Endodermal cell (in vitro differentiated cells): Measurements from ENCODE around the gene IL20RA. TPM values are rescaled to one million over a fixed set of nuclear protein-coding genes. Genes with fewer than 3 reads are reported as not detected.

Source experiments
- DNase-seq: peaks from one replicate; pipeline ENCODE4 v3.0.0-alpha.2; 2017
- H3K27ac ChIP-seq: 2 replicates; pipeline ENCODE4 v1.5.1; 2013; ENCODE audit warnings: mild to moderate bottlenecking, low read depth, low read length, moderate library complexity
- H3K27me3 ChIP-seq: 2 replicates; pipeline ENCODE4 v1.6.1; 2013; ENCODE audit warnings: mild to moderate bottlenecking, low read length, moderate library complexity; ENCODE audit not compliant: insufficient read depth, control insufficient read depth, poor library complexity, severe bottlenecking
- H3K36me3 ChIP-seq: 2 replicates; pipeline ENCODE4 v1.7.0; 2013; ENCODE audit warnings: mild to moderate bottlenecking, low read length, moderate library complexity; ENCODE audit not compliant: control insufficient read depth, insufficient read depth
- H3K4me1 ChIP-seq: one replicate; pipeline ENCODE4 v1.7.0; 2013; ENCODE audit warnings: low read length; ENCODE audit not compliant: control insufficient read depth, insufficient read depth
- H3K4me3 ChIP-seq: 2 replicates; pipeline ENCODE4 v1.5.1; 2013; ENCODE audit warnings: mild to moderate bottlenecking, low read length, moderate library complexity
- H3K9ac ChIP-seq: 2 replicates; pipeline ENCODE4 v1.6.1; 2013; ENCODE audit warnings: mild to moderate bottlenecking, low read length, moderate library complexity; ENCODE audit not compliant: poor library complexity, severe bottlenecking; ENCODE audit errors: extremely low read depth
- H3K9me3 ChIP-seq: 2 replicates; pipeline ENCODE4 v1.6.1; 2013; ENCODE audit warnings: mild to moderate bottlenecking, low read length, moderate library complexity; ENCODE audit not compliant: control insufficient read depth
- H3K27ac Mint-ChIP-seq: 2 replicates; pipeline ENCODE4 v1.8.0; 2020; ENCODE audit warnings: mixed read lengths
- H3K27me3 Mint-ChIP-seq: 2 replicates; pipeline ENCODE4 v1.8.0; 2021; ENCODE audit warnings: mild to moderate bottlenecking, mixed read lengths; ENCODE audit not compliant: insufficient read depth
- H3K36me3 Mint-ChIP-seq: 2 replicates; pipeline ENCODE4 v1.8.0; 2020; ENCODE audit warnings: low read depth, mixed read lengths
- H3K4me1 Mint-ChIP-seq: 2 replicates; pipeline ENCODE4 v1.8.0; 2020; ENCODE audit warnings: mixed read lengths
- H3K4me3 Mint-ChIP-seq: 2 replicates; pipeline ENCODE4 v1.8.0; 2020; ENCODE audit warnings: mild to moderate bottlenecking, moderate library complexity, mixed read lengths
- H3K9me3 Mint-ChIP-seq: 2 replicates; pipeline ENCODE4 v1.8.0; 2020; ENCODE audit warnings: mild to moderate bottlenecking, mixed read lengths
- CTCF ChIP-seq: fragments of 200-600 bp; sonication (generic); conservative IDR thresholded peaks from 2 replicates; pipeline ENCODE4 v1.5.0; 2021; ENCODE audit warnings: antibody characterized with exemption, mild to moderate bottlenecking
- WGBS, 2 experiments: methylation state at CpG; one replicate each; pipeline versions ENCODE4 v1.1.5 to v1.1.7; 2013; ENCODE audit warnings: missing lambda C conversion rate in 2 of 2, mixed read lengths in 1 of 2; ENCODE audit not compliant: insufficient coverage in 1 of 2, insufficient read length in 1 of 2; 5-methylcytosine and 5-hydroxymethylcytosine counted together
- long read RNA-seq, 4 experiments: library from polyadenylated mRNA in 2 of 4; library from RNA in 1 of 4; library from capped mRNA in 1 of 4; stranded (forward) in 3 of 4; unstranded in 1 of 4; transcript quantifications; one replicate each; pipeline ENCODE4 v2.0.0, GENCODE V29; 2020 to 2021; ENCODE audit warnings: inconsistent platforms in 1 of 4
- polyA plus RNA-seq, 2 experiments: library from polyadenylated mRNA; stranded (reverse); fragments of 50-300 nt; gene quantifications; one replicate each; pipeline ENCODE4 v1.2.3, GENCODE V29; 2013
- total RNA-seq, 2 donors: library from RNA; stranded (reverse); fragmentation: NEBNext Ultra II Directional in 1 of 2; extraction: Animal tissue kit (Norgen Biotek cat#: 25700) in 1 of 2; gene quantifications; 2 replicates in 1 of 2; 3 replicates in 1 of 2; pipeline ENCODE4 v1.2.1, GENCODE V29; 2021

Gene IL20RA
- total RNA-seq, result under 1 TPM; 0.13 to 0.57 TPM
- polyA plus RNA-seq (2013, experiment 1 of 2), result 0.57 TPM
- polyA plus RNA-seq (2013, experiment 2 of 2), result 0.08 TPM
- long read RNA-seq, experiment 1, result 0 reads
- long read RNA-seq, experiment 2, result 0 reads
- long read RNA-seq, experiment 3, partial matches to known transcripts, result 1 of 7 reads
- long read RNA-seq, experiment 3, other reads (novel, unspliced or antisense), result 2 of 7 reads
- long read RNA-seq, experiment 4, result 0 reads

- Histone ChIP-seq H3K4me3 (peak within 1 kb of the TSS; percentile 71), H3K4me1 (no peaks in the 10 kb centered on the region), H3K9ac (peak within 1 kb of the TSS; percentile 24), H3K27ac (no peak within 1 kb of the TSS), H3K36me3 (no peaks in the 10 kb centered on the region), H3K27me3 (peaks cover 78% of the 10 kb centered on the region), H3K9me3 (no peaks in the 10 kb centered on the region)
- peaks cover 8% of the 10 kb centered on the region for H3K9me3 Mint-ChIP-seq
- H3K36me3 Mint-ChIP-seq, result no peaks in the 10 kb centered on the region
- WGBS, 2 experiments, result 12 to 42% methylated on average over 24 to 83 of the region's 83 CpGs
- H3K27ac Mint-ChIP-seq, result no peak within 1 kb of the TSS
- H3K4me1 Mint-ChIP-seq, result peaks cover 8% of the 10 kb centered on the region
- H3K27me3 Mint-ChIP-seq, result peaks cover 64% of the 10 kb centered on the region
- TF ChIP-seq CTCF, result peak; percentile 64
- H3K4me3 Mint-ChIP-seq, result peak within 1 kb of the TSS; percentile 56
- DNase-seq, result peak; percentile 81
Measured at GRCh38 chr6:137044366-137045221, at the start of gene IL20RA. Gene IL20RA, minus strand, starts transcription at chr6:137044965. Its CDS starts 237 bp downstream, at chr6:137044728.

- DNase-seq, result no peak
- peaks cover 1% of the 10 kb centered on the region for H3K4me1 Mint-ChIP-seq
- H3K27ac Mint-ChIP-seq, result no peak overlapping the region
- no peaks in the 10 kb centered on the region for H3K36me3 Mint-ChIP-seq
- Histone ChIP-seq H3K4me3 (no peak overlapping the region), H3K9me3 (peaks cover 5% of the 10 kb centered on the region), H3K4me1 (peaks cover 4% of the 10 kb centered on the region), H3K27me3 (no peaks in the 10 kb centered on the region), H3K27ac (no peak overlapping the region), H3K9ac (no peak overlapping the region), H3K36me3 (no peaks in the 10 kb centered on the region)
- TF ChIP-seq CTCF, result no peak
- peaks cover 1% of the 10 kb centered on the region for H3K9me3 Mint-ChIP-seq
- no peak overlapping the region for H3K4me3 Mint-ChIP-seq
- WGBS, 2 experiments, result 92 to 100% methylated on average over 3 to 5 of the region's 6 CpGs
- no peaks in the 10 kb centered on the region for H3K27me3 Mint-ChIP-seq
Measured at GRCh38 chr6:137093183-137094069, 48.7 kb upstream of the IL20RA start.

- Histone ChIP-seq H3K27me3 (no peaks in the 10 kb centered on the region), H3K36me3 (no peaks in the 10 kb centered on the region), H3K9me3 (peaks cover 5% of the 10 kb centered on the region), H3K4me1 (peaks cover 4% of the 10 kb centered on the region), H3K27ac (no peak overlapping the region), H3K4me3 (no peak overlapping the region), H3K9ac (no peak overlapping the region)
- 96 to 100% methylated on average over 1 of the region's 1 CpG for WGBS, 2 experiments
- no peak for DNase-seq
- H3K4me1 Mint-ChIP-seq, result peaks cover 1% of the 10 kb centered on the region
- H3K4me3 Mint-ChIP-seq, result no peak overlapping the region
- H3K9me3 Mint-ChIP-seq, result no peaks in the 10 kb centered on the region
- no peak for TF ChIP-seq CTCF
- no peaks in the 10 kb centered on the region for H3K36me3 Mint-ChIP-seq
- H3K27ac Mint-ChIP-seq, result no peak overlapping the region
- no peaks in the 10 kb centered on the region for H3K27me3 Mint-ChIP-seq
Measured at GRCh38 chr6:137092018-137092417, 47.3 kb upstream of the IL20RA start.
